Nephron progenitor cell (in vitro differentiated cells): Measurements from ENCODE around the gene SIL1.

Experiments
- DNase-seq: peaks from one replicate; pipeline ENCODE4 v3.0.0; 2021
- H3K27ac Mint-ChIP-seq: 2 replicates; pipeline ENCODE4 v1.8.0; 2021; ENCODE audit warnings: mild to moderate bottlenecking, moderate library complexity, mixed read lengths
- H3K27me3 Mint-ChIP-seq: 2 replicates; pipeline ENCODE4 v1.8.0; 2021; ENCODE audit warnings: mild to moderate bottlenecking, low read depth, mixed read lengths; ENCODE audit not compliant: poor library complexity
- H3K36me3 Mint-ChIP-seq: 2 replicates; pipeline ENCODE4 v1.8.0; 2021; ENCODE audit warnings: low read depth, mixed read lengths
- H3K4me1 Mint-ChIP-seq: 2 replicates; pipeline ENCODE4 v1.8.0; 2021; ENCODE audit warnings: mixed read lengths
- H3K4me3 Mint-ChIP-seq: 2 replicates; pipeline ENCODE4 v1.8.0; 2021; ENCODE audit warnings: mild to moderate bottlenecking, moderate library complexity, mixed read lengths
- H3K9me3 Mint-ChIP-seq: 2 replicates; pipeline ENCODE4 v1.8.0; 2021; ENCODE audit warnings: mild to moderate bottlenecking, moderate library complexity, mixed read lengths
- CTCF ChIP-seq: fragments of 200-600 bp; sonication (generic); IDR thresholded peaks from 2 replicates; pipeline ENCODE4 v1.5.0; 2021; ENCODE audit warnings: antibody characterized with exemption

SIL1 gene

GRCh38 chr5:138949223-138949574 is 249.0 kb downstream of the SIL1 start:
- Mint-ChIP-seq H3K27me3 (peaks cover 2% of the 10 kb centered on the region), H3K36me3 (no peaks in the 10 kb centered on the region), H3K4me3 (no peak overlapping the region), H3K9me3 (no peaks in the 10 kb centered on the region), H3K27ac (peak overlapping the region; percentile 94), H3K4me1 (peaks cover 91% of the 10 kb centered on the region)
- no peak for TF ChIP-seq CTCF
- DNase-seq = no peak

GRCh38 chr5:138948471-138949222 is 249.5 kb downstream of the SIL1 start:
- Mint-ChIP-seq H3K4me3 (peak overlapping the region; percentile 64), H3K36me3 (no peaks in the 10 kb centered on the region), H3K4me1 (peaks cover 91% of the 10 kb centered on the region), H3K27ac (peak overlapping the region; percentile 94), H3K27me3 (peaks cover under 1% of the 10 kb centered on the region), H3K9me3 (no peaks in the 10 kb centered on the region)
- peak; percentile 25 for DNase-seq
- no peak for TF ChIP-seq CTCF

GRCh38 chr5:138947780-138948179 is 250.4 kb downstream of the SIL1 start:
- no peak for TF ChIP-seq CTCF
- Mint-ChIP-seq H3K36me3 (no peaks in the 10 kb centered on the region), H3K27me3 (no peaks in the 10 kb centered on the region), H3K27ac (no peak overlapping the region), H3K4me3 (no peak overlapping the region), H3K4me1 (peaks cover 91% of the 10 kb centered on the region), H3K9me3 (no peaks in the 10 kb centered on the region)
- DNase-seq = no peak

- Mint-ChIP-seq H3K4me1 (peaks cover 87% of the 10 kb centered on the region), H3K27me3 (peaks cover 3% of the 10 kb centered on the region), H3K36me3 (no peaks in the 10 kb centered on the region), H3K9me3 (no peaks in the 10 kb centered on the region), H3K27ac (no peak overlapping the region), H3K4me3 (no peak overlapping the region)
- no peak for TF ChIP-seq CTCF
- DNase-seq = no peak
These were observed 251.2 kb downstream of the SIL1 start for GRCh38 chr5:138946831-138947560.

- H3K4me3 Mint-ChIP-seq = no peak overlapping the region
- peaks cover 84% of the 10 kb centered on the region for H3K4me1 Mint-ChIP-seq
- no peak for TF ChIP-seq CTCF
- no peaks in the 10 kb centered on the region for H3K9me3 Mint-ChIP-seq
- no peak overlapping the region for H3K27ac Mint-ChIP-seq
- peak; percentile 81 for DNase-seq
- peaks cover 5% of the 10 kb centered on the region for H3K27me3 Mint-ChIP-seq
- H3K36me3 Mint-ChIP-seq = peaks cover 2% of the 10 kb centered on the region
These were observed 251.9 kb downstream of the SIL1 start for GRCh38 chr5:138946241-138946623.
